Lung (tissue), 12 donors: ENCODE results near the gene DIPK1B. TPM values are rescaled to one million over a fixed set of nuclear protein-coding genes. Genes with fewer than 3 reads are reported as not detected.
"Not testable (repeated sequence)": the region's sequence is repeated elsewhere in the genome, so short reads cannot be mapped to it uniquely, and the experiment has no call there.

Experiments used
- ATAC-seq: fragments of 200-7000 bp; cut with Tn5 transposase; one replicate; pipeline ENCODE4 v1.9.1; 2020; ENCODE audit warnings: moderate number of reproducible peaks; ENCODE audit not compliant: insufficient read depth, low FRiP score
- DNase-seq, 3 donors: peaks; one replicate each; pipeline ENCODE4 v3.0.0-alpha.2; 2013 to 2017
- H3K27ac ChIP-seq, 2 donors: one replicate each; pipeline ENCODE4 v1.5.1; 2013; ENCODE audit warnings: mild to moderate bottlenecking in 2 of 2, moderate library complexity in 2 of 2, control low read depth in 1 of 2, inconsistent platforms in 1 of 2, low read depth in 1 of 2, low read length in 1 of 2
- H3K27me3 ChIP-seq, 3 donors: one replicate each; pipeline ENCODE4 v1.5.1; 2013; ENCODE audit warnings: low read length in 2 of 3; ENCODE audit not compliant: control insufficient read depth in 3 of 3, insufficient read depth in 3 of 3
- H3K36me3 ChIP-seq, 4 donors: one replicate each; pipeline ENCODE4 v1.5.1; 2013; ENCODE audit warnings: low read length in 4 of 4, mild to moderate bottlenecking in 1 of 4, moderate library complexity in 1 of 4; ENCODE audit not compliant: control insufficient read depth in 4 of 4, insufficient read depth in 4 of 4
- H3K4me1 ChIP-seq, 5 donors: one replicate each; pipeline ENCODE4 v1.5.1; 2013; ENCODE audit warnings: low read length in 5 of 5, mild to moderate bottlenecking in 2 of 5, moderate library complexity in 1 of 5; ENCODE audit not compliant: control insufficient read depth in 5 of 5, insufficient read depth in 5 of 5
- H3K4me3 ChIP-seq: one replicate; pipeline ENCODE4 v1.5.1; 2013; ENCODE audit warnings: mild to moderate bottlenecking, control low read depth, moderate library complexity
- H3K9ac ChIP-seq, 2 donors: one replicate each; pipeline ENCODE4 v1.5.1; 2013; ENCODE audit warnings: low read length in 2 of 2, control low read depth in 1 of 2; ENCODE audit not compliant: insufficient read depth in 1 of 2
- H3K9me3 ChIP-seq, 4 donors: one replicate each; pipeline ENCODE4 v1.5.1; 2013; ENCODE audit warnings: low read length in 3 of 4, mild to moderate bottlenecking in 1 of 4, moderate library complexity in 1 of 4; ENCODE audit not compliant: control insufficient read depth in 4 of 4, insufficient read depth in 3 of 4
- CTCF ChIP-seq: IDR thresholded peaks from 2 replicates; pipeline ENCODE4 v1.5.1; 2012; ENCODE audit warnings: mild to moderate bottlenecking; ENCODE audit errors: control extremely low read depth, extremely low read depth
- WGBS, 2 donors: extraction: QIAGEN DNeasy Blood & Tissue Kit; methylation state at CpG; one replicate each; pipeline ENCODE4 v1.1.7; 2013; 5-methylcytosine and 5-hydroxymethylcytosine counted together
- polyA plus RNA-seq, 2 donors: library from polyadenylated mRNA; stranded (reverse); fragments of 200-250 nt; gene quantifications; one replicate each; pipeline ENCODE4 v1.2.1, GENCODE V29; 2013
- total RNA-seq, 2 donors: library from RNA; depleted of rRNA in 1 of 2; stranded (reverse); fragments of >200 nt in 1 of 2; gene quantifications; one replicate each; pipeline ENCODE4 v1.2.1, GENCODE V29; 2014 to 2021
- donor health status: control.
- donor health status: control.
- donor health status: Bipolar disorder and iron deficiency.
- donor health status: healthy.
- donor health status: DM: yes; HTN: yes; CAD: no.

Gene DIPK1B
- total and polyA plus RNA-seq, 4 donors, result 12.5 to 26.7 (median 13.9) TPM

- no peak overlapping the region for H3K4me3 ChIP-seq
- no peak for DNase-seq
- H3K27me3 ChIP-seq, result peaks cover 0 to 3% (median 0%) of the 10 kb centered on the region in 3 donors
- no peaks in the 10 kb centered on the region for H3K9me3 ChIP-seq
- H3K9ac ChIP-seq, result no peak overlapping the region
- no peak for TF ChIP-seq CTCF
- H3K36me3 ChIP-seq, result no peaks in the 10 kb centered on the region
- peaks cover 0 to 2% (median 0%) of the 10 kb centered on the region in 5 donors for H3K4me1 ChIP-seq
- no peak overlapping the region for H3K27ac ChIP-seq
- 89 to 90% methylated on average over 14 of the region's 14 CpGs for WGBS, 2 donors
- no peak for ATAC-seq
Measured at GRCh38 chr9:136763649-136764035, 51.3 kb downstream of the DIPK1B start.

- H3K4me3 ChIP-seq, result no peak within 1 kb of the TSS
- ATAC-seq, result no peak
- H3K36me3 ChIP-seq, result no peaks in the 10 kb centered on the region
- WGBS, 2 donors, result 69 to 81% methylated on average over 14 of the region's 14 CpGs
- no peak within 1 kb of the TSS for H3K27ac ChIP-seq
- no peak for TF ChIP-seq CTCF
- DNase-seq, result no peak
- no peak within 1 kb of the TSS for H3K9ac ChIP-seq
- H3K9me3 ChIP-seq, result no peaks in the 10 kb centered on the region
- peaks cover 0 to 3% (median 0%) of the 10 kb centered on the region in 3 donors for H3K27me3 ChIP-seq
- peaks cover 0 to 2% (median 0%) of the 10 kb centered on the region in 5 donors for H3K4me1 ChIP-seq
Measured at GRCh38 chr9:136764301-136764891, 52.0 kb downstream of the DIPK1B start, which contains the start of gene LCN15. Gene LCN15 (minus strand): TSS chr9:136764518. CDS start chr9:136764488, 30 bp downstream.

GRCh38 chr9:136765041-136765440 is 52.7 kb downstream of the DIPK1B start:
- no peak overlapping the region for H3K4me3 ChIP-seq
- WGBS, 2 donors, result 90 to 94% methylated on average over 14 of the region's 14 CpGs
- peaks cover 0 to 3% (median 0%) of the 10 kb centered on the region in 3 donors for H3K27me3 ChIP-seq
- H3K9ac ChIP-seq, result no peak overlapping the region
- no peak for ATAC-seq
- no peak overlapping the region for H3K27ac ChIP-seq
- H3K4me1 ChIP-seq, result peaks cover 0 to 2% (median 0%) of the 10 kb centered on the region in 5 donors
- H3K36me3 ChIP-seq, result no peaks in the 10 kb centered on the region
- TF ChIP-seq CTCF, result no peak
- no peak for DNase-seq
- H3K9me3 ChIP-seq, result no peaks in the 10 kb centered on the region

DNA sequence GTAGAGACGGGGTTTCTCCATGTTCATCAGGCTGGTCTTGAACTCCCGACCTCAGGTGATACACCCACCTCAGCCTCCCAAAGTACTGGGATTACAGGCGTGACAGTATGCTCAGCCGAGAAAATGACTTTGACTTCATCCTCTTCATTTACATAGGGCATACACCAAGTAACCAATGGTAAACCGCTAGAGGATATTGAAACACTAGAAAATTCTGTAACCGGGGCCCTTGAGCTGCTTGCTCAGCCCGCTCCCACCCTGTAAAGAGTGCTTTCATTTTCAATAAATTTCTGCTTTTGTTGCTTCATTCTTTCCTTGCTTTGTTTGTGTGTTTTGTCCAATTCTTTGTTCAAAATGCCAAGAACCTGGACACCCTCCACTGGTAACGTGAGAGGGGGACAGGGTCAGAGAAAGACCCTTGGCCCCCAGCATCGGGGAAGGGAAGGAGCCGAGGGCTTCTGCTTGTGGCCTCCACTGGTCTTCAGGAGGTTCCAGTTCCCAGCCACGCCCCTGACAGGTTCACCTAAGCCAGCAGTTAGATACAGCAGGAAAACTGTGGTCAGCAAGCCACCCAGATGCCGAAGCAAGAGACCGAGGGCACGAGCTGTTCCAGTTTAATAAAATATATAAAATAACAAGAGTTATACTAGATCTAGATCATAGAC is 53.5 kb downstream of the DIPK1B start:
- not testable (repeated sequence) for DNase-seq, H3K4me1 ChIP-seq
- 80 to 87% methylated on average over 14 of the region's 14 CpGs for WGBS, 2 donors

DNA sequence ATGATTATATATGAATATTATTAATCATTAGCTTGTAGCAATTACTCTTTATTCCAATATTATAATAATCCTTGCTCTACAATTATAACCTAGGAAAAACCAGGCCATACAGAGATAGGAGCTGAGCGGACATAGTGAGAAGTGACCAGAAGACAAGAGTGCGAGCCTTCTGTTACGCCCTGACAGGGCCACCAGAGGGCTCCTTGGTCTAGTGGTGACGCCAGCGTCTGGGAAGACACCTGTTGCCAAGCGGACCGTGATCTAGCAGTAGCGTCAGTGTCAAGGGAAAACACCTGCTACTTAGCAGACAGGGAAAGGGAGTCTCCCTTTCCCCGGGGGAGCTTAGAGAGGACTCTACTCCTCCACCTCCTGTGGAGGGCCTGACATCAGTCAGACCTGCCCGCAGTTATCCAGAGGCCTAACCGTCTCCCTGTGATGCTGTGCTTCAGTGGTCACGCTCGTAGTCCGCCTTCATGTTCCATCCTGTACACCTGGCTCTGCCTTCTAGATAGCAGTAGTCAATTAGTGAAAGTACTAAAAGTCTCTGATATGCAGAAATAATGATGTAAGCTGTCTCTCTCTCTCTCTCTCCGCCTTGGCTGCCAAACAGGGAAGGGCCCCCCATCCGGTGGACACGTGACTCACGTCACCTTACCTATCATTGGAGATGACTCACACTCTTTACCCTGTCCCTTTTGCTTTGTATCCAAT is 54.2 kb downstream of the DIPK1B start:
- not testable (repeated sequence) for H3K27me3 ChIP-seq, H3K4me3 ChIP-seq
- 46 to 57% methylated on average over 17 to 18 of the region's 18 CpGs for WGBS, 2 donors

More for the DNA sequence above, 53.5 kb downstream of the DIPK1B start:
- not testable (repeated sequence) for H3K27me3 ChIP-seq, H3K36me3 ChIP-seq, H3K9me3 ChIP-seq, ATAC-seq, H3K4me3 ChIP-seq, H3K27ac ChIP-seq, H3K9ac ChIP-seq

More for the DNA sequence above, 54.2 kb downstream of the DIPK1B start:
- not testable (repeated sequence) for H3K9ac ChIP-seq, H3K36me3 ChIP-seq, H3K9me3 ChIP-seq, H3K27ac ChIP-seq, ATAC-seq, H3K4me1 ChIP-seq
- DNase-seq, result peak in 2 of 3 donors; percentile 23 to 42
